SK-N-SH (cell line): ENCODE results near the gene RAP2C.

ENCODE experiments used
- EP300 ChIP-seq, 2 experiments: IDR thresholded peaks; 2 replicates each; pipeline versions ENCODE4 v1.4.0 to v1.6.1; 2012; ENCODE audit warnings: borderline replicate concordance in 1 of 2, low read depth in 1 of 2, low read length in 1 of 2
- GATA2 ChIP-seq: sonication (generic); formaldehyde crosslinking; IDR thresholded peaks from 2 replicates; pipeline ENCODE4 v1.5.0; 2020; ENCODE audit warnings: mild to moderate bottlenecking, missing genetic modification reagents
- MXI1 ChIP-seq: IDR thresholded peaks from 2 replicates; pipeline ENCODE4 v1.6.1; 2012; ENCODE audit warnings: mild to moderate bottlenecking, low read depth, low read length, improper control_type of control experiment
- POLR2AphosphoS5 ChIP-seq: IDR thresholded peaks from 2 replicates; pipeline ENCODE4 v1.6.1; 2012; ENCODE audit warnings: low read depth, low read length
- RFX5 ChIP-seq: IDR thresholded peaks from 2 replicates; pipeline ENCODE4 v1.6.1; 2012; ENCODE audit warnings: mild to moderate bottlenecking, improper control_type of control experiment, low read length
- SMC3 ChIP-seq: IDR thresholded peaks from 2 replicates; pipeline ENCODE4 v1.6.1; 2012; ENCODE audit warnings: low read depth, low read length, improper control_type of control experiment
- TF ChIP-seq, protein P1 (sequence below): fragments of 200-600 bp; sonication (generic); IDR thresholded peaks from 2 replicates; pipeline ENCODE4 v1.6.1; 2017; ENCODE audit warnings: antibody characterized with exemption, mild to moderate bottlenecking, moderate library complexity

DNA sequence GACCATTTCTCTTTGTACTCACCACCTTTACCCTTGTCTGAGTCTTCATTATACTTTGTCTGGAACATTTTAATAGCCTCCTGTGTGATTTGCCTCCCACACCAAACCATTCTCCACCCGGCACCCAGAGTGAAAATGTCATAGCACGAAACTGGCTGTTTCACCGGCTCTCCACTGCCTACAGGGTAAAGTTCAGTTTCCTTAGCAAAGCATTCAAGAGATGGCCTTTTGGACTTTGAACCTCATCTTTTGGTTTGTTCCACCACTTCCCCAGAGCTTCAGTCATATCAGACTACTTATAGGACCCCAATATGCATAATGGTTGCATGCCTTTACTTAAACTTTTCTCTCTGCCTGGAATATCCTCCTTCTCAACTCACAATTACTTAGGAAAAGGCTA is 38.3 kb downstream of the RAP2C start:
- TF ChIP-seq RFX5 (no peak), POLR2AphosphoS5 (no peak), MXI1 (no peak), EP300 (IDR thresholded peaks at IDR 0.05; ENCODE audit: borderline replicate concordance in 1 of 2, low read depth in 1 of 2, low read length in 1 of 2) (no peak), GATA2 (CRISPR knock-in tag) (no peak), SMC3 (no peak)
- TF ChIP-seq, protein P1, sequence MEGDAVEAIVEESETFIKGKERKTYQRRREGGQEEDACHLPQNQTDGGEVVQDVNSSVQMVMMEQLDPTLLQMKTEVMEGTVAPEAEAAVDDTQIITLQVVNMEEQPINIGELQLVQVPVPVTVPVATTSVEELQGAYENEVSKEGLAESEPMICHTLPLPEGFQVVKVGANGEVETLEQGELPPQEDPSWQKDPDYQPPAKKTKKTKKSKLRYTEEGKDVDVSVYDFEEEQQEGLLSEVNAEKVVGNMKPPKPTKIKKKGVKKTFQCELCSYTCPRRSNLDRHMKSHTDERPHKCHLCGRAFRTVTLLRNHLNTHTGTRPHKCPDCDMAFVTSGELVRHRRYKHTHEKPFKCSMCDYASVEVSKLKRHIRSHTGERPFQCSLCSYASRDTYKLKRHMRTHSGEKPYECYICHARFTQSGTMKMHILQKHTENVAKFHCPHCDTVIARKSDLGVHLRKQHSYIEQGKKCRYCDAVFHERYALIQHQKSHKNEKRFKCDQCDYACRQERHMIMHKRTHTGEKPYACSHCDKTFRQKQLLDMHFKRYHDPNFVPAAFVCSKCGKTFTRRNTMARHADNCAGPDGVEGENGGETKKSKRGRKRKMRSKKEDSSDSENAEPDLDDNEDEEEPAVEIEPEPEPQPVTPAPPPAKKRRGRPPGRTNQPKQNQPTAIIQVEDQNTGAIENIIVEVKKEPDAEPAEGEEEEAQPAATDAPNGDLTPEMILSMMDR: no peak
